ENCODE results near the gene PJA2.

The PJA2 gene

GRCh38 chr5:109410389-109411148 is 795 bp upstream of the PJA2 start:
- DNase-seq (ENCODE audit: extremely low spot score), result peak; percentile 43
- ChIA-PET POLR2A (interaction anchor here (0.7 to 1.9 kb wide), 12 partner anchors 8 to 683 kb away, joined by 3 to 8 read pairs (median 4); partner anchors contain the start of gene MAN2A1), CTCF (no interaction called here)
- no peak for TF ChIP-seq NFRKB (IDR thresholded peaks at IDR 0.05)
- 0 out of 2 replicates have a peak, but pooled peaks have one; percentile 23 for TF ChIP-seq L3MBTL2 (conservative IDR thresholded peaks at IDR 0.05)
- no peak for TF ChIP-seq ARNT (IDR thresholded peaks at IDR 0.05)
- TF ChIP-seq SUZ12 (IDR thresholded peaks at IDR 0.05), result no peak
- no peak for TF ChIP-seq HDGF (IDR thresholded peaks at IDR 0.05; ENCODE audit: borderline replicate concordance)
- TF ChIP-seq ELF4 (IDR thresholded peaks at IDR 0.05), result no peak
- no peak for TF ChIP-seq LEF1 (IDR thresholded peaks at IDR 0.05; ENCODE audit: borderline replicate concordance)
- no peak for TF ChIP-seq SP1 (IDR thresholded peaks at IDR 0.05)

GRCh38 chr5:109408991-109409843 is 557 bp downstream of the PJA2 start:
- ChIA-PET POLR2A (interaction anchor here (0.8 to 1.9 kb wide), 5 partner anchors 9 to 681 kb away, joined by 3 to 8 read pairs (median 6); partner anchors contain the start of gene MAN2A1), CTCF (interaction anchor here (0.7 kb wide), 1 partner anchor 283 kb away, joined by 4 read pairs; no protein-coding TSS in a partner anchor)
- DNase-seq (ENCODE audit: extremely low spot score), result peak; percentile 44

GRCh38 chr5:109407913-109408312 is 1.9 kb downstream of the PJA2 start:
- no peak for TF ChIP-seq NFRKB (IDR thresholded peaks at IDR 0.05)
- no peak for TF ChIP-seq SP1 (IDR thresholded peaks at IDR 0.05)
- no peak for TF ChIP-seq FOXK2 (IDR thresholded peaks at IDR 0.05)
- no peak for TF ChIP-seq FOXM1 (IDR thresholded peaks at IDR 0.05; ENCODE audit: borderline replicate concordance)
- no peak for TF ChIP-seq SUZ12 (IDR thresholded peaks at IDR 0.05)
- no peak for TF ChIP-seq ELF4 (IDR thresholded peaks at IDR 0.05)
- TF ChIP-seq PKNOX1 (IDR thresholded peaks at IDR 0.05), result no peak
- no peak for TF ChIP-seq BHLHE40 (IDR thresholded peaks at IDR 0.05; ENCODE audit: borderline replicate concordance)
- no peak for TF ChIP-seq ZNF384 (IDR thresholded peaks at IDR 0.05)
- TF ChIP-seq L3MBTL2 (conservative IDR thresholded peaks at IDR 0.05), result no peak
- no peak for TF ChIP-seq CTBP1 (IDR thresholded peaks at IDR 0.05; ENCODE audit: borderline replicate concordance)
- ChIA-PET CTCF (no interaction called here), POLR2A (no interaction called here)
- DNase-seq (ENCODE audit: extremely low spot score), result no peak

More at GRCh38 chr5:109408991-109409843, 557 bp downstream of the PJA2 start:
- TF ChIP-seq ZNF384 (IDR thresholded peaks at IDR 0.05) (peak; percentile 57; the same call in 1 of the 2 replicates), SUZ12 (IDR thresholded peaks at IDR 0.05) (no peak), LEF1 (IDR thresholded peaks at IDR 0.05; ENCODE audit: borderline replicate concordance) (no peak), FOXA1 (IDR thresholded peaks at IDR 0.05) (no peak), ARNT (IDR thresholded peaks at IDR 0.05) (no peak), L3MBTL2 (conservative IDR thresholded peaks at IDR 0.05) (peak; percentile 29; the same call in 1 of the 2 replicates), HDGF (IDR thresholded peaks at IDR 0.05; ENCODE audit: borderline replicate concordance) (no peak), CTBP1 (IDR thresholded peaks at IDR 0.05; ENCODE audit: borderline replicate concordance) (no peak)

GRCh38 chr5:109406719-109407118 is 3.1 kb downstream of the PJA2 start:
- no peak for TF ChIP-seq CTBP1 (IDR thresholded peaks at IDR 0.05; ENCODE audit: borderline replicate concordance)
- TF ChIP-seq SUZ12 (IDR thresholded peaks at IDR 0.05), result no peak
- TF ChIP-seq BHLHE40 (IDR thresholded peaks at IDR 0.05; ENCODE audit: borderline replicate concordance), result no peak
- no peak for TF ChIP-seq SP1 (IDR thresholded peaks at IDR 0.05)
- TF ChIP-seq L3MBTL2 (conservative IDR thresholded peaks at IDR 0.05), result no peak
- TF ChIP-seq LEF1 (IDR thresholded peaks at IDR 0.05; ENCODE audit: borderline replicate concordance), result no peak
- TF ChIP-seq PKNOX1 (IDR thresholded peaks at IDR 0.05), result no peak
- TF ChIP-seq TARDBP (IDR thresholded peaks at IDR 0.05), result no peak
- TF ChIP-seq ZNF384 (IDR thresholded peaks at IDR 0.05), result no peak
- no peak for TF ChIP-seq FOXA1 (IDR thresholded peaks at IDR 0.05)
- TF ChIP-seq FOXM1 (IDR thresholded peaks at IDR 0.05; ENCODE audit: borderline replicate concordance), result no peak
- TF ChIP-seq HDGF (IDR thresholded peaks at IDR 0.05; ENCODE audit: borderline replicate concordance), result no peak
- TF ChIP-seq FOXK2 (IDR thresholded peaks at IDR 0.05), result no peak
- no peak for TF ChIP-seq NFRKB (IDR thresholded peaks at IDR 0.05)
- no peak for TF ChIP-seq ELF4 (IDR thresholded peaks at IDR 0.05)
- no peak for TF ChIP-seq ARNT (IDR thresholded peaks at IDR 0.05)
- POLR2A ChIA-PET, result no interaction called here
- no peak for DNase-seq (ENCODE audit: extremely low spot score)
- CTCF ChIA-PET, result no interaction called here

GRCh38 chr5:109404428-109404960 is 5.3 kb downstream of the PJA2 start:
- no peak for TF ChIP-seq ARNT (IDR thresholded peaks at IDR 0.05)
- TF ChIP-seq NFRKB (IDR thresholded peaks at IDR 0.05), result no peak
- TF ChIP-seq TARDBP (IDR thresholded peaks at IDR 0.05), result no peak
- no peak for TF ChIP-seq HDGF (IDR thresholded peaks at IDR 0.05; ENCODE audit: borderline replicate concordance)
- no peak for TF ChIP-seq L3MBTL2 (conservative IDR thresholded peaks at IDR 0.05)
- no peak for TF ChIP-seq BHLHE40 (IDR thresholded peaks at IDR 0.05; ENCODE audit: borderline replicate concordance)
- no peak for TF ChIP-seq ELF4 (IDR thresholded peaks at IDR 0.05)
- TF ChIP-seq PKNOX1 (IDR thresholded peaks at IDR 0.05), result no peak
- TF ChIP-seq FOXM1 (IDR thresholded peaks at IDR 0.05; ENCODE audit: borderline replicate concordance), result no peak
- no peak for TF ChIP-seq LEF1 (IDR thresholded peaks at IDR 0.05; ENCODE audit: borderline replicate concordance)
- TF ChIP-seq FOXK2 (IDR thresholded peaks at IDR 0.05), result no peak
- no peak for TF ChIP-seq SP1 (IDR thresholded peaks at IDR 0.05)
- no peak for TF ChIP-seq ZNF384 (IDR thresholded peaks at IDR 0.05)
- no peak for TF ChIP-seq CTBP1 (IDR thresholded peaks at IDR 0.05; ENCODE audit: borderline replicate concordance)
- no peak for TF ChIP-seq SUZ12 (IDR thresholded peaks at IDR 0.05)
- no peak for TF ChIP-seq FOXA1 (IDR thresholded peaks at IDR 0.05)
- ChIA-PET POLR2A (no interaction called here), CTCF (interaction anchor here (0.6 to 0.7 kb wide), 2 partner anchors 284 to 433 kb away, joined by 3 read pairs; no protein-coding TSS in a partner anchor)
- DNase-seq (ENCODE audit: extremely low spot score), result no peak

Data from HEK293T (cell line).